ENCODE data around the gene ALDH1L1. TPM values are rescaled to one million over a fixed set of nuclear protein-coding genes. Genes with fewer than 3 reads are reported as not detected.

Gene ALDH1L1
- total and polyA plus RNA-seq, 2 of the 13 experiments (the other 11 are each of a cell fraction or from before 2014, with no cell fraction given): 11.2 to 28.7 TPM

GRCh38 chr3:126131881-126132750 lies 48.3 kb downstream of the ALDH1L1 start:
- no peak overlapping the region for H3K27ac ChIP-seq (ENCODE audit: extremely low read length, insufficient read depth, low read length)
- H3K9ac ChIP-seq (ENCODE audit: insufficient read depth, low read depth, low read length): no peak overlapping the region
- no peaks in the 10 kb centered on the region for H3K36me3 ChIP-seq (replicated peaks in 1 of 2; ENCODE audit: control insufficient read depth in 1 of 2, insufficient read depth in 2 of 2, low read length in 2 of 2)
- H3K79me2 ChIP-seq (ENCODE audit: insufficient read depth, low read length): no peaks in the 10 kb centered on the region
- H3K4me1 ChIP-seq (ENCODE audit: insufficient read depth, low read length): peaks cover 10% of the 10 kb centered on the region
- WGBS (ENCODE audit: low lambda C conversion rate): 84% methylated on average over 12 of the region's 16 CpGs
- POLR2A ChIA-PET: no interaction called here
- no peaks in the 10 kb centered on the region for H4K20me1 ChIP-seq (ENCODE audit: insufficient read depth, low read length)
- ATAC-seq (no peak), DNase-seq (ENCODE audit: low spot score) (no peak), FAIRE-seq (no peak)
- BruUV-seq (replicated peaks): no TSS peak
- in situ Hi-C loops (cut with HindIII; ENCODE audit: extremely low pct_ligation_motif_present, low pct_unique_long_range_greater_than_20kb): loop anchor here (10.0 to 25.0 kb wide), 2 partner anchors 63 to 230 kb away; partner anchors contain the start of gene KLF15
- intact Hi-C loops (cut with micrococcal nuclease; ENCODE audit: unreplicated experiment): no loop called here
- H3K27me3 ChIP-seq (ENCODE audit: control insufficient read depth in 1 of 2, insufficient read depth in 2 of 2, low read length in 2 of 2): no peaks in the 10 kb centered on the region
- no peaks in the 10 kb centered on the region for H3K9me3 ChIP-seq (ENCODE audit: low read length)
- CTCF ChIA-PET (ENCODE audit: low intra/inter-chr PET ratio, low total read pairs): interaction anchor here (3.6 kb wide), 1 partner anchor 66 kb away, joined by 27 read pairs; no protein-coding TSS in a partner anchor
- no peak overlapping the region for H3K4me3 ChIP-seq (replicated peaks in 1 of 3; ENCODE audit: insufficient read depth in 1 of 3, low read depth in 2 of 3, low read length in 3 of 3)
- no peak overlapping the region for H3K4me2 ChIP-seq (ENCODE audit: low read depth, low read length)
- H2AFZ ChIP-seq (ENCODE audit: low read length): no peak overlapping the region
- TF ChIP-seq IRF9 (CRISPR knock-in tag; IDR thresholded peaks at IDR 0.05; ENCODE audit: borderline replicate concordance) (no peak), ZNF713 (CRISPR knock-in tag; IDR thresholded peaks at IDR 0.05) (no peak), ZNF207 (IDR thresholded peaks at IDR 0.05; ENCODE audit: borderline replicate concordance) (no peak), ZNF282 (IDR thresholded peaks at IDR 0.05; ENCODE audit: partially characterized antibody) (no peak), ZBTB42 (CRISPR knock-in tag; IDR thresholded peaks at IDR 0.05) (no peak), ISX (CRISPR knock-in tag; conservative IDR thresholded peaks at IDR 0.05) (no peak), SRSF4 (IDR thresholded peaks at IDR 0.05; ENCODE audit: low read depth, low read length, poor library complexity, severe bottlenecking) (no peak), NR2F2 (IDR thresholded peaks at IDR 0.05; ENCODE audit: borderline replicate concordance, low read depth) (no peak), NFYC (CRISPR knock-in tag; IDR thresholded peaks at IDR 0.05) (no peak), ARNT (IDR thresholded peaks at IDR 0.05) (no peak), MTA3 (CRISPR knock-in tag; IDR thresholded peaks at IDR 0.05) (no peak), HDAC1 (CRISPR knock-in tag; IDR thresholded peaks at IDR 0.05) (no peak), IKZF1 (IDR thresholded peaks at IDR 0.05) (no peak), ARHGAP35 (CRISPR knock-in tag; IDR thresholded peaks at IDR 0.05; ENCODE audit: borderline replicate concordance) (no peak), DRAP1 (CRISPR knock-in tag; IDR thresholded peaks at IDR 0.05) (no peak), TMF1 (CRISPR knock-in tag; IDR thresholded peaks at IDR 0.05; ENCODE audit: low read depth) (no peak), TSC22D2 (CRISPR knock-in tag; IDR thresholded peaks at IDR 0.05; ENCODE audit: borderline replicate concordance) (no peak), RAD21 (CRISPR knock-in tag; IDR thresholded peaks at IDR 0.05) (no peak), ZNF740 (CRISPR knock-in tag; IDR thresholded peaks at IDR 0.05) (no peak)

Data from HepG2 (cell line).